Measurements from ENCODE around the gene CNTNAP3.
"Not testable (repeated sequence)": the region's sequence is repeated elsewhere in the genome, so short reads cannot be mapped to it uniquely, and the experiment has no call there.

DNA sequence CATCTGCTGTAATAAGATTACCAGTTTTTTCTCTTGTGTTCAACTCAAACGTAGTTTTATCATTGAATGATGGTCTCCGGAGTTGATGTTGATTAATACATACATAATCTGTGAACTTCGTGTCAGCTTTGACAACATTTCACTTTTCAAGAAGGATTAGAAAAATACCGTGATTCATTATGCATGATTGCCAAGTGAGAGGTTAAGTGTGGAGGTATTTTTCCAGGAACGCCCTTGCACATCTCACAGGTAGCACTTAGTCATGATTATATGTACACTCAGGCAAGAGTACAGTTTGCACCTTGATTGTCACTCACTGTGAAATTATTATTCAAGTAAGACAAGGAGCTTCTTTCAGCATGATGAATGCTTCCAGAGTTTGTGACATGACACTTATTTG lies 202.7 kb downstream of the CNTNAP3 start:
- not testable (repeated sequence) for TF ChIP-seq NR2C2 (IDR thresholded peaks at IDR 0.05; ENCODE audit: borderline replicate concordance, control insufficient read depth, insufficient read length, low read depth); POLR2A (IDR thresholded peaks at IDR 0.05; ENCODE audit: low read depth, low read length); YY1 (IDR thresholded peaks at IDR 0.05; ENCODE audit: low read depth, low read length); EZH2 (IDR thresholded peaks at IDR 0.05; ENCODE audit: borderline replicate concordance, control insufficient read depth, low read depth, low read length); POLR2AphosphoS5 (IDR thresholded peaks at IDR 0.05; ENCODE audit: low read length); NFYB (IDR thresholded peaks at IDR 0.05; ENCODE audit: insufficient read depth, low read depth, low read length)
